Measurements from ENCODE around the gene GRB10. TPM values are rescaled to one million over a fixed set of nuclear protein-coding genes. Genes with fewer than 3 reads are reported as not detected.

The GRB10 gene
- total and polyA plus RNA-seq, 4 donors = 10.7 to 53.1 (median 17.5) TPM

DNA sequence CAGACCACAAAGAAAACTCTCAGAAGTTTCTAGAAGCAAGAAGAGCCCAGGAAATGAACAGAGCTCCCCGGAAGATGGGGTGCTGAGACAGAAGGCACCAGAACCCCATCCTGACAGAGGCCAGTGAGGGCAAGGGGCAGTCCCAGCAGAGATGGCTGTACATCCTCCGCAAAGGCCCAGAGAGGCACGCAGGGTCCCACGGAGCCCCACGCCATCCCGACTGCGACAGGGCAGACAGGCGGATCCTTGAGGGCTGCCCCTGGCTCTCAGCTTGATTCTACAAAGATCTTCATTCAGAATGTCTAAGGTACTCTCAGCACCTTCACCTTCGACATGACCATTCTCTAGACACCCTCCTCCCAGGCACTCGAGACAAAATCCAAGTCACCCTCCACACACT, 109.6 kb downstream of the GRB10 start (continued):
- TF ChIP-seq HNF4A (conservative IDR thresholded peaks at IDR 0.05) (no peak), JUND (IDR thresholded peaks at IDR 0.05) (no peak)

DNA sequence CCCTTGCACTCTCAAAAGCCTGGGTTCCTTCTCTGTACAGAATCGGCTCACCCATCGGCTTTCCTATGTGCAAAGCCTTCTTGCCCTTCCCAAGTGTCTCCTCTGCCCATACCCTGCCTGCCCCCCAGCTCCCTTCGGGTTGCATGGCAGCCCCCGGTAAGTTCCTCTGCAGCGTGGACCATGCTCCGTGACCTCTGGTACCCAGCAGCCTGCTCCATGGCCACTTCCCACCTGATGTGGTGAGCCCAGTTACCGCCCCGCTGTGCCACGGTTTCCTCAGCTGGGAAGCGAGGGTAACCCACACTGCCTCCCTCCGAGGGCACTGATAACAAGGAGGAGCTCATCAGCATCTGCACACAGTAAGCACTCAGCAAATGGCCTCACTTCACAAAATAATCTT, 110.7 kb downstream of the GRB10 start:
- Histone ChIP-seq H3K27ac (ENCODE audit: low read depth in 1 of 2, low read length in 2 of 2) (no peak overlapping the region), H3K9me3 (ENCODE audit: control insufficient read depth in 4 of 4, low read length in 3 of 4) (no peaks in the 10 kb centered on the region), H3K27me3 (ENCODE audit: control insufficient read depth in 4 of 4, insufficient read depth in 4 of 4, low read length in 3 of 4) (no peaks in the 10 kb centered on the region), H3K4me3 (ENCODE audit: low read depth in 1 of 3, low read length in 3 of 3) (no peak overlapping the region), H3K9ac (ENCODE audit: low read depth in 1 of 2, low read length in 2 of 2) (no peak overlapping the region), H3K36me3 (ENCODE audit: control insufficient read depth in 4 of 4, insufficient read depth in 3 of 4, low read depth in 1 of 4, low read length in 3 of 4) (peaks cover 0 to 32% (median 14%) of the 10 kb centered on the region in 4 donors), H3K4me1 (ENCODE audit: control insufficient read depth in 4 of 4, insufficient read depth in 4 of 4, low read length in 3 of 4) (peaks cover 14 to 35% (median 27%) of the 10 kb centered on the region in 4 donors)
- WGBS = 95% methylated on average over 11 of the region's 11 CpGs
- no peak for TF ChIP-seq JUND (IDR thresholded peaks at IDR 0.05)
- TF ChIP-seq FOXA2 (IDR thresholded peaks at IDR 0.05) = no peak
- no peak for TF ChIP-seq SP1 (IDR thresholded peaks at IDR 0.05)
- TF ChIP-seq, protein P1, sequence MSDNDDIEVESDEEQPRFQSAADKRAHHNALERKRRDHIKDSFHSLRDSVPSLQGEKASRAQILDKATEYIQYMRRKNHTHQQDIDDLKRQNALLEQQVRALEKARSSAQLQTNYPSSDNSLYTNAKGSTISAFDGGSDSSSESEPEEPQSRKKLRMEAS (IDR thresholded peaks at IDR 0.05) = no peak
- TF ChIP-seq, protein P2, sequence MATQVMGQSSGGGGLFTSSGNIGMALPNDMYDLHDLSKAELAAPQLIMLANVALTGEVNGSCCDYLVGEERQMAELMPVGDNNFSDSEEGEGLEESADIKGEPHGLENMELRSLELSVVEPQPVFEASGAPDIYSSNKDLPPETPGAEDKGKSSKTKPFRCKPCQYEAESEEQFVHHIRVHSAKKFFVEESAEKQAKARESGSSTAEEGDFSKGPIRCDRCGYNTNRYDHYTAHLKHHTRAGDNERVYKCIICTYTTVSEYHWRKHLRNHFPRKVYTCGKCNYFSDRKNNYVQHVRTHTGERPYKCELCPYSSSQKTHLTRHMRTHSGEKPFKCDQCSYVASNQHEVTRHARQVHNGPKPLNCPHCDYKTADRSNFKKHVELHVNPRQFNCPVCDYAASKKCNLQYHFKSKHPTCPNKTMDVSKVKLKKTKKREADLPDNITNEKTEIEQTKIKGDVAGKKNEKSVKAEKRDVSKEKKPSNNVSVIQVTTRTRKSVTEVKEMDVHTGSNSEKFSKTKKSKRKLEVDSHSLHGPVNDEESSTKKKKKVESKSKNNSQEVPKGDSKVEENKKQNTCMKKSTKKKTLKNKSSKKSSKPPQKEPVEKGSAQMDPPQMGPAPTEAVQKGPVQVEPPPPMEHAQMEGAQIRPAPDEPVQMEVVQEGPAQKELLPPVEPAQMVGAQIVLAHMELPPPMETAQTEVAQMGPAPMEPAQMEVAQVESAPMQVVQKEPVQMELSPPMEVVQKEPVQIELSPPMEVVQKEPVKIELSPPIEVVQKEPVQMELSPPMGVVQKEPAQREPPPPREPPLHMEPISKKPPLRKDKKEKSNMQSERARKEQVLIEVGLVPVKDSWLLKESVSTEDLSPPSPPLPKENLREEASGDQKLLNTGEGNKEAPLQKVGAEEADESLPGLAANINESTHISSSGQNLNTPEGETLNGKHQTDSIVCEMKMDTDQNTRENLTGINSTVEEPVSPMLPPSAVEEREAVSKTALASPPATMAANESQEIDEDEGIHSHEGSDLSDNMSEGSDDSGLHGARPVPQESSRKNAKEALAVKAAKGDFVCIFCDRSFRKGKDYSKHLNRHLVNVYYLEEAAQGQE (IDR thresholded peaks at IDR 0.05) = no peak
- TF ChIP-seq GABPA (IDR thresholded peaks at IDR 0.05 in 1 of 2, conservative IDR thresholded peaks at IDR 0.05 in 1 of 2) = no peak
- TF ChIP-seq, protein P3, sequence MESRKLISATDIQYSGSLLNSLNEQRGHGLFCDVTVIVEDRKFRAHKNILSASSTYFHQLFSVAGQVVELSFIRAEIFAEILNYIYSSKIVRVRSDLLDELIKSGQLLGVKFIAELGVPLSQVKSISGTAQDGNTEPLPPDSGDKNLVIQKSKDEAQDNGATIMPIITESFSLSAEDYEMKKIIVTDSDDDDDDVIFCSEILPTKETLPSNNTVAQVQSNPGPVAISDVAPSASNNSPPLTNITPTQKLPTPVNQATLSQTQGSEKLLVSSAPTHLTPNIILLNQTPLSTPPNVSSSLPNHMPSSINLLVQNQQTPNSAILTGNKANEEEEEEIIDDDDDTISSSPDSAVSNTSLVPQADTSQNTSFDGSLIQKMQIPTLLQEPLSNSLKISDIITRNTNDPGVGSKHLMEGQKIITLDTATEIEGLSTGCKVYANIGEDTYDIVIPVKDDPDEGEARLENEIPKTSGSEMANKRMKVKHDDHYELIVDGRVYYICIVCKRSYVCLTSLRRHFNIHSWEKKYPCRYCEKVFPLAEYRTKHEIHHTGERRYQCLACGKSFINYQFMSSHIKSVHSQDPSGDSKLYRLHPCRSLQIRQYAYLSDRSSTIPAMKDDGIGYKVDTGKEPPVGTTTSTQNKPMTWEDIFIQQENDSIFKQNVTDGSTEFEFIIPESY (IDR thresholded peaks at IDR 0.05) = no peak
- TF ChIP-seq RAD21 (IDR thresholded peaks at IDR 0.05) = no peak
- no peak for TF ChIP-seq TAF1 (conservative IDR thresholded peaks at IDR 0.05)
- TF ChIP-seq HNF4G (IDR thresholded peaks at IDR 0.05) = no peak
- no peak for TF ChIP-seq EGR1 (IDR thresholded peaks at IDR 0.05; ENCODE audit: low read depth in 2 of 2)
- TF ChIP-seq RXRA (IDR thresholded peaks at IDR 0.05) = no peak
- no peak for TF ChIP-seq FOXA1 (IDR thresholded peaks at IDR 0.05)
- TF ChIP-seq NR2F2 (IDR thresholded peaks at IDR 0.05) = no peak
- TF ChIP-seq HNF4A (conservative IDR thresholded peaks at IDR 0.05) = no peak
- DNase-seq (ENCODE audit: low spot score) = no peak

DNA sequence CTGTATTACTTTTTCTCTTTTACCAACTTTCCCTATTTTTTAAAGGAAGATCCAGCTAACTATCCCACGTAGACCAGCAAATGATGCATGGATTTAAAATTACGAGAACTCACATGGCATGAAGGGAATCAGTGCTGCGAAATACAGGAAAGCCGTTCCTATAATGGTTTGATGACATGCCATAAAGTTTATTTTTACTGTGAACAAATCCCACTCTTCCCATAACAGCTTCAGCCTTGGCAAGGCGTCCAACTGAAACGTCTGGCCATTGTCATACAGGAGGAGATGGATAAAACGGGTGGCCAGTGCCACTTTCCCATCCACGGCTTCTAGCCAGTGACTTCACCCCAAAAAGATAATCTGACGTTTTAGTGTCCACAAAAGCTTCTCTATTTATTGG, 111.3 kb downstream of the GRB10 start:
- 84% methylated on average over 9 of the region's 9 CpGs for WGBS
- TF ChIP-seq RAD21 (IDR thresholded peaks at IDR 0.05) = no peak
- TF ChIP-seq JUND (IDR thresholded peaks at IDR 0.05) = no peak
- TF ChIP-seq HNF4G (IDR thresholded peaks at IDR 0.05) = no peak
- Histone ChIP-seq H3K4me3 (ENCODE audit: low read depth in 1 of 3, low read length in 3 of 3) (no peak overlapping the region), H3K4me1 (ENCODE audit: control insufficient read depth in 4 of 4, insufficient read depth in 4 of 4, low read length in 3 of 4) (peaks cover 9 to 30% (median 22%) of the 10 kb centered on the region in 4 donors), H3K9ac (ENCODE audit: low read depth in 1 of 2, low read length in 2 of 2) (no peak overlapping the region), H3K27me3 (ENCODE audit: control insufficient read depth in 4 of 4, insufficient read depth in 4 of 4, low read length in 3 of 4) (no peaks in the 10 kb centered on the region), H3K36me3 (ENCODE audit: control insufficient read depth in 4 of 4, insufficient read depth in 3 of 4, low read depth in 1 of 4, low read length in 3 of 4) (peaks cover 0 to 32% (median 14%) of the 10 kb centered on the region in 4 donors), H3K9me3 (ENCODE audit: control insufficient read depth in 4 of 4, low read length in 3 of 4) (no peaks in the 10 kb centered on the region), H3K27ac (ENCODE audit: low read depth in 1 of 2, low read length in 2 of 2) (no peak overlapping the region)
- no peak for DNase-seq (ENCODE audit: low spot score)
